Breast epithelium (tissue), 4 donors: ENCODE measurements around the gene ASTN1. TPM values are rescaled to one million over a fixed set of nuclear protein-coding genes. Genes with fewer than 3 reads are reported as not detected.
A peak's percentile ranks its signal among the peaks of the same experiment; 100 is the strongest.

Experiments used
- DNase-seq, 2 donors: peaks; one replicate each; pipeline ENCODE4 v3.0.0-alpha.2; 2019; ENCODE audit warnings: low spot score in 2 of 2
- H3K27ac ChIP-seq, 2 donors: fragments of 200-600 bp; sonication (generic) in 1 of 2; one replicate each; pipeline ENCODE4 v1.5.1; 2016 to 2019; ENCODE audit warnings: mild to moderate bottlenecking in 1 of 2
- H3K27me3 ChIP-seq, 2 donors: fragments of 200-600 bp; sonication (generic) in 1 of 2; one replicate each; pipeline versions ENCODE4 v1.5.1 to v1.6.0; 2017 to 2019; ENCODE audit warnings: control low read depth in 1 of 2, mild to moderate bottlenecking in 1 of 2
- H3K36me3 ChIP-seq: fragments of 200-600 bp; one replicate; pipeline ENCODE4 v1.5.1; 2019
- H3K4me1 ChIP-seq, 2 donors: fragments of 200-600 bp; sonication (generic); one replicate each; pipeline ENCODE4 v1.5.1; 2016 to 2019; ENCODE audit warnings: control low read depth in 1 of 2
- H3K4me3 ChIP-seq, 3 donors: fragments of 200-600 bp; sonication (generic); 1 replicate in 2 of 3; 2 replicates in 1 of 3; pipeline ENCODE4 v1.5.1; 2016 to 2019; ENCODE audit warnings: mild to moderate bottlenecking in 3 of 3, moderate library complexity in 2 of 3
- H3K9me3 ChIP-seq, 2 donors: fragments of 200-600 bp; sonication (generic) in 1 of 2; one replicate each; pipeline ENCODE4 v1.5.1; 2016 to 2019; ENCODE audit warnings: control low read depth in 1 of 2
- CTCF ChIP-seq, 3 donors: fragments of 450-650 bp; IDR thresholded peaks; one replicate each; pipeline ENCODE4 v1.5.1; 2016 to 2017; ENCODE audit warnings: antibody characterized with exemption in 3 of 3, mild to moderate bottlenecking in 3 of 3, moderate library complexity in 3 of 3
- POLR2A ChIP-seq: fragments of 450-650 bp; IDR thresholded peaks from one replicate; pipeline ENCODE4 v1.6.1; 2016; ENCODE audit warnings: antibody characterized with exemption, mild to moderate bottlenecking, moderate library complexity
- POLR2AphosphoS5 ChIP-seq, 3 donors: sonication (generic); formaldehyde crosslinking; IDR thresholded peaks; one replicate each; pipeline ENCODE4 v1.6.1; 2017; ENCODE audit warnings: antibody characterized with exemption in 3 of 3
- intact Hi-C: fragments of 100-400 bp; cut with DNase I; formaldehyde crosslinking; loops from one replicate; pipeline ENCODE4 v1.15.1; 2023; ENCODE audit warnings: low total_unique reads
- total RNA-seq, 3 donors: library from RNA; depleted of rRNA; stranded (reverse); fragments of >200 nt; gene quantifications; one replicate each; pipeline ENCODE4 v1.1.0, GENCODE V29; 2016

The ASTN1 gene
- total RNA-seq, 3 donors from 2014 or later = 0.16 to 1.5 (median 0.33) TPM

- Histone ChIP-seq H3K36me3 (no peaks in the 10 kb centered on the region), H3K4me3 (no peak overlapping the region), H3K4me1 (no peaks in the 10 kb centered on the region), H3K27ac (no peak overlapping the region), H3K9me3 (no peaks in the 10 kb centered on the region), H3K27me3 (no peaks in the 10 kb centered on the region)
- no peak for DNase-seq
- intact Hi-C loops = no loop called here
- TF ChIP-seq POLR2AphosphoS5 (IDR thresholded peaks at IDR 0.05) = no peak
- no peak for TF ChIP-seq CTCF (IDR thresholded peaks at IDR 0.05)
- TF ChIP-seq POLR2A = no peak
Observed at GRCh38 chr1:177183836-177184235, 19.3 kb upstream of the ASTN1 start.

GRCh38 chr1:177181631-177182291, 17.2 kb upstream of the ASTN1 start:
- H3K36me3 ChIP-seq = no peaks in the 10 kb centered on the region
- no peak overlapping the region for H3K27ac ChIP-seq
- H3K4me3 ChIP-seq = peak overlapping the region in 2 of 3 donors; percentile 24 to 50
- TF ChIP-seq POLR2AphosphoS5 (IDR thresholded peaks at IDR 0.05) = no peak
- TF ChIP-seq POLR2A = no peak
- TF ChIP-seq CTCF (IDR thresholded peaks at IDR 0.05) = peak; percentile 66 to 79 (median 69)
- intact Hi-C loops = no loop called here
- no peaks in the 10 kb centered on the region for H3K27me3 ChIP-seq
- H3K9me3 ChIP-seq = no peaks in the 10 kb centered on the region
- peak in 1 of 2 donors; percentile 38 for DNase-seq
- H3K4me1 ChIP-seq = no peaks in the 10 kb centered on the region

- intact Hi-C loops = no loop called here
Observed at GRCh38 chr1:177181280-177181630, 16.7 kb upstream of the ASTN1 start.

GRCh38 chr1:177174921-177175634, 10.6 kb upstream of the ASTN1 start:
- H3K27me3 ChIP-seq = peaks cover 0 to 28% of the 10 kb centered on the region in 2 donors
- H3K27ac ChIP-seq = no peak overlapping the region
- no peaks in the 10 kb centered on the region for H3K9me3 ChIP-seq
- no peaks in the 10 kb centered on the region for H3K4me1 ChIP-seq
- intact Hi-C loops = no loop called here
- H3K36me3 ChIP-seq = no peaks in the 10 kb centered on the region
- TF ChIP-seq POLR2AphosphoS5 (IDR thresholded peaks at IDR 0.05) = no peak
- no peak for TF ChIP-seq CTCF (IDR thresholded peaks at IDR 0.05)
- no peak for TF ChIP-seq POLR2A
- no peak for DNase-seq
- H3K4me3 ChIP-seq = no peak overlapping the region

More at GRCh38 chr1:177181280-177181630, 16.7 kb upstream of the ASTN1 start:
- no peak for DNase-seq
- Histone ChIP-seq H3K4me1 (no peaks in the 10 kb centered on the region), H3K27ac (no peak overlapping the region), H3K4me3 (peak overlapping the region in 2 of 3 donors; percentile 24 to 50), H3K27me3 (no peaks in the 10 kb centered on the region), H3K36me3 (no peaks in the 10 kb centered on the region), H3K9me3 (no peaks in the 10 kb centered on the region)
- no peak for TF ChIP-seq POLR2AphosphoS5 (IDR thresholded peaks at IDR 0.05)
- no peak for TF ChIP-seq CTCF (IDR thresholded peaks at IDR 0.05)
- TF ChIP-seq POLR2A = no peak

DNA sequence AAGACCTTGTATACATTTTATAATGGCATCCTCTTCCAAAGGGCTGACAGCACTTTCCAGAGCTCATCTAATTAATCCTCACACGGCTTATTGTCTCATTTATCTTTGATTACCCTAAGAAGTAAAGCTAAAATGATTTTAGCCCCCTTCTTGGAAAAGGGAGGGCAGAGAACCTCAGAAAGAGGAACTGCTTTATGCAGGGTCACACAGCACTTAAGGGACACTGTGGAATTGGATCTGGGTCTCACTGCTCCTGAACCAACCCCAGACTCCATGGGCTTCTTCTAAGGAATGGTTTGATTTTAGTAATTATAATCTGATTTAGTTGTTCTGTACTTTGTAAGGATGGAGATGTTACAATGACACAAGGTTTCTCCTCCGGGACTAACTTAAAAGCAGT, 9.5 kb upstream of the ASTN1 start:
- Histone ChIP-seq H3K4me1 (no peaks in the 10 kb centered on the region), H3K36me3 (no peaks in the 10 kb centered on the region), H3K27ac (no peak overlapping the region), H3K27me3 (peaks cover 0 to 28% of the 10 kb centered on the region in 2 donors), H3K4me3 (no peak overlapping the region), H3K9me3 (no peaks in the 10 kb centered on the region)
- DNase-seq = no peak
- TF ChIP-seq CTCF (IDR thresholded peaks at IDR 0.05) (no peak), POLR2A (no peak), POLR2AphosphoS5 (IDR thresholded peaks at IDR 0.05) (no peak)
- intact Hi-C loops = no loop called here
